Stomach (tissue), 9 donors: ENCODE data around the gene KRTAP5-7. TPM values are rescaled to one million over a fixed set of nuclear protein-coding genes. Genes with fewer than 3 reads are reported as not detected.

Experiments used
- DNase-seq, 2 donors: peaks; one replicate each; pipeline versions ENCODE4 v3.0.0 to v3.0.0-alpha.2; 2013 to 2019
- H3K27ac ChIP-seq, 5 donors: fragments of 200-600 bp in 4 of 5; sonication (generic) in 4 of 5; one replicate each; pipeline ENCODE4 v1.5.1; 2013 to 2019; ENCODE audit warnings: mild to moderate bottlenecking in 1 of 5, moderate library complexity in 1 of 5
- H3K27me3 ChIP-seq, 3 donors: fragments of 200-600 bp; sonication (generic); one replicate each; pipeline ENCODE4 v1.5.1; 2017 to 2019; ENCODE audit warnings: mixed run types in 1 of 3
- H3K36me3 ChIP-seq, 4 donors: fragments of 200-600 bp; sonication (generic); 1 replicate in 3 of 4; 2 replicates in 1 of 4; pipeline ENCODE4 v1.5.1; 2016 to 2019
- H3K4me1 ChIP-seq, 4 donors: fragments of 200-600 bp; sonication (generic); one replicate each; pipeline ENCODE4 v1.5.1; 2016 to 2019
- H3K4me3 ChIP-seq, 4 donors: fragments of 200-600 bp; sonication (generic) in 3 of 4; one replicate each; pipeline ENCODE4 v1.5.1; 2016 to 2019; ENCODE audit warnings: mild to moderate bottlenecking in 1 of 4
- H3K9me3 ChIP-seq, 4 donors: fragments of 200-600 bp; sonication (generic); one replicate each; pipeline ENCODE4 v1.5.1; 2016 to 2019
- EP300 ChIP-seq: sonication (generic); formaldehyde crosslinking; IDR thresholded peaks from one replicate; pipeline ENCODE4 v1.6.1; 2017; ENCODE audit warnings: antibody characterized with exemption
- POLR2A ChIP-seq, 4 donors: fragments of 450-650 bp; IDR thresholded peaks; one replicate each; pipeline ENCODE4 v1.6.1; 2016; ENCODE audit warnings: antibody characterized with exemption in 4 of 4, control low read depth in 2 of 4, mild to moderate bottlenecking in 1 of 4, moderate library complexity in 1 of 4
- POLR2AphosphoS5 ChIP-seq, 3 donors: sonication (generic); formaldehyde crosslinking; IDR thresholded peaks; one replicate each; pipeline ENCODE4 v1.6.1; 2016; ENCODE audit warnings: antibody characterized with exemption in 3 of 3
- WGBS, 5 donors: extraction: QIAGEN DNeasy Blood & Tissue Kit in 3 of 5; methylation state at CpG; one replicate each; pipeline versions ENCODE4 v1.1.5 to v1.1.7; 2013 to 2018; 5-methylcytosine and 5-hydroxymethylcytosine counted together
- intact Hi-C: fragments of 100-400 bp; cut with DNase I; formaldehyde crosslinking; loops from one replicate; pipeline ENCODE4 v1.15.1; 2023; ENCODE audit warnings: low total_unique reads
- polyA plus RNA-seq, 3 donors: library from polyadenylated mRNA; stranded (reverse); fragments of 200-250 nt; gene quantifications; one replicate each; pipeline ENCODE4 v1.2.3, GENCODE V29; 2013
- total RNA-seq, 5 donors: library from RNA; depleted of rRNA; stranded (reverse); fragments of >200 nt; gene quantifications; one replicate each; pipeline versions ENCODE4 v1.1.0 to v1.2.3, GENCODE V29; 2014 to 2016
- TF ChIP-seq, protein P1 (sequence below), 7 experiments: fragments of 450-650 bp in 4 of 7; fragments of 200-600 bp in 3 of 7; sonication (generic) in 3 of 7; IDR thresholded peaks; one replicate each; pipeline ENCODE4 v1.5.1; 2016 to 2019; ENCODE audit warnings: antibody characterized with exemption in 7 of 7, control low read depth in 2 of 7, mild to moderate bottlenecking in 1 of 7
- donor health status: healthy with polysubstance abuse.
- donor health status: Bipolar disorder and iron deficiency.
- donor health status: healthy.

KRTAP5-7 gene
- total and polyA plus RNA-seq, 8 donors, result 0.10 to 4.8 TPM; not detected in 6

- intact Hi-C loops, result no loop called here
- H3K4me3 ChIP-seq, result no peak overlapping the region
- no peaks in the 10 kb centered on the region for H3K4me1 ChIP-seq
- H3K27me3 ChIP-seq, result no peaks in the 10 kb centered on the region
- WGBS, 5 donors, result 91 to 96% (median 93%) methylated on average over 8 to 9 of the region's 9 CpGs
- peak in 1 of 2 donors; percentile 11 for DNase-seq
- no peaks in the 10 kb centered on the region for H3K9me3 ChIP-seq
- H3K36me3 ChIP-seq, result peaks cover 42 to 98% (median 95%) of the 10 kb centered on the region in 4 donors
- TF ChIP-seq, protein P1, sequence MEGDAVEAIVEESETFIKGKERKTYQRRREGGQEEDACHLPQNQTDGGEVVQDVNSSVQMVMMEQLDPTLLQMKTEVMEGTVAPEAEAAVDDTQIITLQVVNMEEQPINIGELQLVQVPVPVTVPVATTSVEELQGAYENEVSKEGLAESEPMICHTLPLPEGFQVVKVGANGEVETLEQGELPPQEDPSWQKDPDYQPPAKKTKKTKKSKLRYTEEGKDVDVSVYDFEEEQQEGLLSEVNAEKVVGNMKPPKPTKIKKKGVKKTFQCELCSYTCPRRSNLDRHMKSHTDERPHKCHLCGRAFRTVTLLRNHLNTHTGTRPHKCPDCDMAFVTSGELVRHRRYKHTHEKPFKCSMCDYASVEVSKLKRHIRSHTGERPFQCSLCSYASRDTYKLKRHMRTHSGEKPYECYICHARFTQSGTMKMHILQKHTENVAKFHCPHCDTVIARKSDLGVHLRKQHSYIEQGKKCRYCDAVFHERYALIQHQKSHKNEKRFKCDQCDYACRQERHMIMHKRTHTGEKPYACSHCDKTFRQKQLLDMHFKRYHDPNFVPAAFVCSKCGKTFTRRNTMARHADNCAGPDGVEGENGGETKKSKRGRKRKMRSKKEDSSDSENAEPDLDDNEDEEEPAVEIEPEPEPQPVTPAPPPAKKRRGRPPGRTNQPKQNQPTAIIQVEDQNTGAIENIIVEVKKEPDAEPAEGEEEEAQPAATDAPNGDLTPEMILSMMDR (IDR thresholded peaks at IDR 0.05), result no peak
- TF ChIP-seq POLR2A (IDR thresholded peaks at IDR 0.05) (no peak), EP300 (no peak), POLR2AphosphoS5 (IDR thresholded peaks at IDR 0.05) (no peak)
- H3K27ac ChIP-seq, result no peak overlapping the region
Observed at GRCh38 chr11:71491940-71492339, 35.1 kb upstream of the KRTAP5-7 start.

GRCh38 chr11:71495286-71496230, 31.5 kb upstream of the KRTAP5-7 start:
- 95 to 97% (median 96%) methylated on average over 18 to 20 of the region's 20 CpGs for WGBS, 5 donors
- intact Hi-C loops, result no loop called here
- Histone ChIP-seq H3K4me3 (no peak overlapping the region), H3K36me3 (peaks cover 66 to 100% (median 99%) of the 10 kb centered on the region in 4 donors), H3K4me1 (peaks cover 0 to 4% (median 0%) of the 10 kb centered on the region in 4 donors), H3K9me3 (no peaks in the 10 kb centered on the region), H3K27me3 (no peaks in the 10 kb centered on the region), H3K27ac (no peak overlapping the region)
- DNase-seq, result peak in 1 of 2 donors; percentile 22
- TF ChIP-seq POLR2A (IDR thresholded peaks at IDR 0.05), result no peak
- no peak for TF ChIP-seq POLR2AphosphoS5 (IDR thresholded peaks at IDR 0.05)
- no peak for TF ChIP-seq EP300
- TF ChIP-seq, protein P1 (IDR thresholded peaks at IDR 0.05), result no peak

GRCh38 chr11:71496421-71496820, 30.6 kb upstream of the KRTAP5-7 start:
- TF ChIP-seq, protein P1 (IDR thresholded peaks at IDR 0.05), result no peak
- TF ChIP-seq POLR2A (IDR thresholded peaks at IDR 0.05) (no peak), POLR2AphosphoS5 (IDR thresholded peaks at IDR 0.05) (no peak), EP300 (no peak)
- intact Hi-C loops, result no loop called here
- Histone ChIP-seq H3K27me3 (no peaks in the 10 kb centered on the region), H3K9me3 (no peaks in the 10 kb centered on the region), H3K4me3 (no peak overlapping the region), H3K27ac (no peak overlapping the region), H3K4me1 (peaks cover 0 to 4% (median 0%) of the 10 kb centered on the region in 4 donors), H3K36me3 (peaks cover 62 to 100% (median 99%) of the 10 kb centered on the region in 4 donors)
- 96 to 99% (median 98%) methylated on average over 12 to 13 of the region's 13 CpGs for WGBS, 5 donors
- peak in 1 of 2 donors; percentile 17 for DNase-seq

GRCh38 chr11:71498091-71498490, 29.0 kb upstream of the KRTAP5-7 start:
- TF ChIP-seq POLR2A (IDR thresholded peaks at IDR 0.05) (no peak), EP300 (no peak), POLR2AphosphoS5 (IDR thresholded peaks at IDR 0.05) (no peak)
- TF ChIP-seq, protein P1 (IDR thresholded peaks at IDR 0.05), result no peak
- H3K9me3 ChIP-seq, result no peaks in the 10 kb centered on the region
- H3K27ac ChIP-seq, result no peak overlapping the region
- intact Hi-C loops, result no loop called here
- no peaks in the 10 kb centered on the region for H3K27me3 ChIP-seq
- no peak overlapping the region for H3K4me3 ChIP-seq
- WGBS, 5 donors, result 93 to 98% (median 97%) methylated on average over 17 to 19 of the region's 19 CpGs
- H3K36me3 ChIP-seq, result peaks cover 55 to 97% (median 95%) of the 10 kb centered on the region in 4 donors
- peaks cover 0 to 4% (median 0%) of the 10 kb centered on the region in 4 donors for H3K4me1 ChIP-seq
- peak in 1 of 2 donors; percentile 23 for DNase-seq
